Adrenal gland (tissue), 12 donors: ENCODE measurements around the gene FNDC3B. TPM values are rescaled to one million over a fixed set of nuclear protein-coding genes. Genes with fewer than 3 reads are reported as not detected.
"Not testable (repeated sequence)": the region's sequence is repeated elsewhere in the genome, so short reads cannot be mapped to it uniquely, and the experiment has no call there.

Source experiments
- DNase-seq, 7 donors: peaks; one replicate each; pipeline ENCODE4 v3.0.0-alpha.2; 2019 to 2020
- H3K27ac ChIP-seq, 5 donors: fragments of 200-600 bp; sonication (generic) in 4 of 5; 1 replicate in 3 of 5; 2 replicates in 2 of 5; pipeline versions ENCODE4 v1.5.1 to v1.8.0; 2016 to 2020; ENCODE audit warnings: mild to moderate bottlenecking in 1 of 5
- H3K27me3 ChIP-seq: fragments of 200-600 bp; 2 replicates; pipeline ENCODE4 v1.8.0; 2021
- H3K36me3 ChIP-seq, 2 donors: fragments of 200-600 bp; replicated peaks in 1 of 2; 1 replicate in 1 of 2; 2 replicates in 1 of 2; pipeline versions ENCODE4 v1.5.1 to v1.8.0; 2018 to 2022
- H3K4me1 ChIP-seq, 2 donors: fragments of 200-600 bp; replicated peaks in 1 of 2; 1 replicate in 1 of 2; 2 replicates in 1 of 2; pipeline versions ENCODE4 v1.5.1 to v1.8.0; 2018 to 2021
- H3K4me3 ChIP-seq, 4 donors: fragments of 200-600 bp; sonication (generic) in 3 of 4; one replicate each; pipeline ENCODE4 v1.5.1; 2016 to 2018
- H3K9me3 ChIP-seq, 3 donors: fragments of 200-600 bp; sonication (generic) in 1 of 3; replicated peaks in 1 of 3; 1 replicate in 2 of 3; 2 replicates in 1 of 3; pipeline versions ENCODE4 v1.5.1 to v1.8.0; 2016 to 2021
- CTCF ChIP-seq, 6 experiments: fragments of 450-650 bp in 4 of 6; fragments of 200-600 bp in 2 of 6; sonication (generic) in 1 of 6; IDR thresholded peaks; 1 replicate in 5 of 6; 2 replicates in 1 of 6; pipeline versions ENCODE4 v1.5.1 to v1.8.0; 2016 to 2021; ENCODE audit warnings: antibody characterized with exemption in 6 of 6, mild to moderate bottlenecking in 2 of 6, moderate library complexity in 1 of 6
- POLR2A ChIP-seq, 2 donors: fragments of 450-650 bp; IDR thresholded peaks; one replicate each; pipeline ENCODE4 v1.6.1; 2017; ENCODE audit warnings: antibody characterized with exemption in 2 of 2, mild to moderate bottlenecking in 2 of 2, moderate library complexity in 1 of 2
- WGBS, 4 donors: extraction: QIAGEN DNeasy Blood & Tissue Kit in 2 of 4; methylation state at CpG; one replicate each; pipeline versions ENCODE4 v1.1.5 to v1.1.7; 2013 to 2017; 5-methylcytosine and 5-hydroxymethylcytosine counted together
- intact Hi-C, 2 donors: fragments of 100-400 bp; cut with DNase I; formaldehyde crosslinking; loops; one replicate each; pipeline versions ENCODE4 v1.14.1 to v1.15.0; 2022 to 2023
- polyA plus RNA-seq, 3 donors: library from polyadenylated mRNA; stranded (reverse); fragments of 200-250 nt in 2 of 3; fragments of 350-450 nt in 1 of 3; fragmentation: Illumina TruSeq in 1 of 3; extraction: RNeasy Lipid Tissue Mini Kit (QIAGEN cat#74804) in 1 of 3; gene quantifications; one replicate each; pipeline ENCODE4 v1.2.3, GENCODE V29; 2013 to 2014
- total RNA-seq, 9 donors: library from RNA; depleted of rRNA in 4 of 9; stranded (reverse); fragments of >200 nt in 4 of 9; fragments of 120-200 nt in 1 of 9; fragmentation: NEBNext Ultra II Directional in 1 of 9; extraction: Animal tissue kit (Norgen Biotek cat#: 25700) in 1 of 9; gene quantifications; one replicate each; pipeline versions ENCODE4 v1.1.0 to v1.2.4, GENCODE V29; 2013 to 2023
- donor health status: healthy with polysubstance abuse.
- donor health status: Bipolar disorder and iron deficiency.
- donor health status: DM: yes; HTN: yes; CAD: no.
- donor health status: DM: no; HTN: no; CAD: no.
- donor health status: DM: no; HTN: no; CAD: no.
- donor health status: DM: yes; HTN: yes; CAD: no.

FNDC3B gene
- total and polyA plus RNA-seq, 12 donors = 9.9 to 228 (median 105) TPM

GRCh38 chr3:172238188-172238587 lies 198.8 kb downstream of the FNDC3B start:
- peaks cover 0 to 4% of the 10 kb centered on the region in 2 donors for H3K4me1 ChIP-seq
- H3K27me3 ChIP-seq = no peaks in the 10 kb centered on the region
- H3K27ac ChIP-seq = no peak overlapping the region
- DNase-seq = no peak
- no peak overlapping the region for H3K4me3 ChIP-seq
- H3K36me3 ChIP-seq = no peaks in the 10 kb centered on the region
- intact Hi-C loops = no loop called here
- H3K9me3 ChIP-seq = no peaks in the 10 kb centered on the region
- no peak for TF ChIP-seq CTCF (IDR thresholded peaks at IDR 0.05)
- no peak for TF ChIP-seq POLR2A (IDR thresholded peaks at IDR 0.05)
- 83 to 92% (median 86%) methylated on average over 4 of the region's 4 CpGs for WGBS, 4 donors

GRCh38 chr3:172239218-172239790 lies 199.9 kb downstream of the FNDC3B start:
- H3K4me1 ChIP-seq = peaks cover 0 to 4% of the 10 kb centered on the region in 2 donors
- intact Hi-C loops = no loop called here
- no peak for TF ChIP-seq CTCF (IDR thresholded peaks at IDR 0.05)
- TF ChIP-seq POLR2A (IDR thresholded peaks at IDR 0.05) = no peak
- WGBS, 4 donors = 81 to 93% (median 87%) methylated on average over 3 of the region's 3 CpGs
- H3K27me3 ChIP-seq = no peaks in the 10 kb centered on the region
- DNase-seq = no peak
- no peaks in the 10 kb centered on the region for H3K36me3 ChIP-seq
- no peaks in the 10 kb centered on the region for H3K9me3 ChIP-seq
- no peak overlapping the region for H3K4me3 ChIP-seq
- peak overlapping the region in 1 of 5 donors; percentile 19 for H3K27ac ChIP-seq

GRCh38 chr3:172241405-172241804 lies 202.0 kb downstream of the FNDC3B start:
- Histone ChIP-seq H3K4me3 (no peak overlapping the region), H3K27ac (no peak overlapping the region), H3K4me1 (peaks cover 10 to 17% of the 10 kb centered on the region in 2 donors), H3K27me3 (no peaks in the 10 kb centered on the region), H3K36me3 (no peaks in the 10 kb centered on the region), H3K9me3 (no peaks in the 10 kb centered on the region)
- DNase-seq = no peak
- no peak for TF ChIP-seq POLR2A (IDR thresholded peaks at IDR 0.05)
- no peak for TF ChIP-seq CTCF (IDR thresholded peaks at IDR 0.05)
- WGBS, 4 donors = 83 to 100% (median 96%) methylated on average over 1 of the region's 1 CpG
- intact Hi-C loops = no loop called here

GRCh38 chr3:172242471-172242870 lies 203.1 kb downstream of the FNDC3B start:
- H3K36me3 ChIP-seq, H3K4me3 ChIP-seq, H3K9me3 ChIP-seq, intact Hi-C loops, DNase-seq, H3K27me3 ChIP-seq, H3K27ac ChIP-seq: not testable (repeated sequence)
- H3K4me1 ChIP-seq = peaks cover 13 to 21% of the 10 kb centered on the region in 2 donors
- WGBS, 4 donors = 93 to 100% (median 98%) methylated on average over 1 to 3 of the region's 3 CpGs

GRCh38 chr3:172243376-172243775 lies 204.0 kb downstream of the FNDC3B start:
- peaks cover 13 to 23% of the 10 kb centered on the region in 2 donors for H3K4me1 ChIP-seq
- H3K9me3 ChIP-seq, intact Hi-C loops, H3K36me3 ChIP-seq, H3K27ac ChIP-seq, H3K27me3 ChIP-seq, DNase-seq, H3K4me3 ChIP-seq: not testable (repeated sequence)
- 74 to 83% (median 78%) methylated on average over 3 of the region's 3 CpGs for WGBS, 4 donors
